HepG2 (cell line): ENCODE measurements around the gene QRICH2. TPM values are rescaled to one million over a fixed set of nuclear protein-coding genes. Genes with fewer than 3 reads are reported as not detected.

Source experiments
- CBX5 ChIP-seq: sonication (generic); formaldehyde crosslinking; IDR thresholded peaks from 2 replicates; pipeline ENCODE4 v1.4.0; 2020; ENCODE audit warnings: missing genetic modification reagents, borderline replicate concordance
- FOXA1 ChIP-seq, 2 experiments: fragments of 450-650 bp in 1 of 2; sonication (generic) in 1 of 2; formaldehyde crosslinking in 1 of 2; IDR thresholded peaks; 2 replicates each; pipeline versions ENCODE4 v1.4.0 to v1.6.1; 2016 to 2020; ENCODE audit warnings: missing genetic modification reagents in 1 of 2
- FOXO1 ChIP-seq: sonication (generic); formaldehyde crosslinking; IDR thresholded peaks from 2 replicates; pipeline ENCODE4 v1.4.0; 2020; ENCODE audit warnings: missing genetic modification reagents
- PAXIP1 ChIP-seq: sonication (generic); formaldehyde crosslinking; conservative IDR thresholded peaks from 2 replicates; pipeline ENCODE4 v1.4.0; 2020; ENCODE audit warnings: mild to moderate bottlenecking, missing genetic modification reagents, moderate library complexity
- RBFOX2 ChIP-seq: fragments of 200-400 bp; formaldehyde crosslinking; IDR thresholded peaks from 2 replicates; pipeline ENCODE4 v1.6.1; 2017; ENCODE audit warnings: low read depth, mild to moderate bottlenecking, low read length
- SIX1 ChIP-seq: sonication (generic); formaldehyde crosslinking; IDR thresholded peaks from 2 replicates; pipeline ENCODE4 v1.4.0; 2020; ENCODE audit warnings: missing genetic modification reagents, borderline replicate concordance
- SMYD3 ChIP-seq: sonication (generic); formaldehyde crosslinking; IDR thresholded peaks from 2 replicates; pipeline ENCODE4 v1.8.1; 2023; ENCODE audit warnings: mild to moderate bottlenecking, missing genetic modification reagents
- SOX13 ChIP-seq, 3 experiments: fragments of 450-650 bp in 1 of 3; sonication (generic) in 1 of 3; formaldehyde crosslinking in 1 of 3; IDR thresholded peaks in 2 of 3; conservative IDR thresholded peaks in 1 of 3; 2 replicates each; pipeline versions ENCODE4 v1.5.0 to v1.6.1; 2016 to 2020; ENCODE audit warnings: antibody characterized with exemption in 1 of 3, mild to moderate bottlenecking in 1 of 3, missing compliant biosample characterization in 1 of 3, missing genetic modification reagents in 1 of 3, moderate library complexity in 1 of 3
- ZBTB7B ChIP-seq: sonication (generic); formaldehyde crosslinking; IDR thresholded peaks from 2 replicates; pipeline ENCODE4 v1.4.0; 2020; ENCODE audit warnings: missing genetic modification reagents
- ZNF441 ChIP-seq: sonication (generic); formaldehyde crosslinking; IDR thresholded peaks from 2 replicates; pipeline ENCODE4 v1.7.0; 2021; ENCODE audit warnings: missing genetic modification reagents, borderline replicate concordance
- ZNF7 ChIP-seq: IDR thresholded peaks from 2 replicates; pipeline ENCODE4 v1.6.1; 2016; ENCODE audit warnings: missing biosample characterization, missing genetic modification reagents
- polyA plus RNA-seq, 8 experiments: library from polyadenylated mRNA; depleted of rRNA in 3 of 8; stranded (reverse) in 7 of 8; unstranded in 1 of 8; fragments of >200 nt; fragmentation: Illumina TruSeq in 4 of 8; extraction: Trizol in 4 of 8; gene quantifications; 2 replicates each; pipeline versions ENCODE4 v1.2.1 to v1.2.3, GENCODE V29; 2011 to 2016; ENCODE audit warnings: low read depth in 4 of 8, missing spikeins in 1 of 8, mixed read lengths in 1 of 8; ENCODE audit not compliant: insufficient read depth in 1 of 8
- total RNA-seq, 5 experiments: library from RNA; depleted of rRNA; stranded (reverse); fragments of >200 nt; fragmentation: Illumina TruSeq; extraction: Trizol; gene quantifications; 2 replicates each; pipeline ENCODE4 v1.2.3, GENCODE V29; 2016; ENCODE audit warnings: low read depth in 1 of 5
- TF ChIP-seq, protein P1 (sequence below): sonication (generic); formaldehyde crosslinking; IDR thresholded peaks from 2 replicates; pipeline ENCODE4 v1.5.1; 2020; ENCODE audit warnings: mild to moderate bottlenecking, missing genetic modification reagents, borderline replicate concordance
- TF ChIP-seq, protein P2 (sequence below): sonication (generic); formaldehyde crosslinking; IDR thresholded peaks from 2 replicates; pipeline ENCODE4 v1.8.1; 2023; ENCODE audit warnings: mild to moderate bottlenecking, missing genetic modification reagents
- TF ChIP-seq, protein P3 (sequence below): sonication (generic); formaldehyde crosslinking; IDR thresholded peaks from 2 replicates; pipeline ENCODE4 v1.4.0; 2020; ENCODE audit warnings: missing genetic modification reagents, mild to moderate bottlenecking, borderline replicate concordance

The QRICH2 gene
- total and polyA plus RNA-seq, 2 of the 13 experiments (the other 11 are each of a cell fraction or from before 2014, with no cell fraction given) = 3.7 to 5.7 TPM

DNA sequence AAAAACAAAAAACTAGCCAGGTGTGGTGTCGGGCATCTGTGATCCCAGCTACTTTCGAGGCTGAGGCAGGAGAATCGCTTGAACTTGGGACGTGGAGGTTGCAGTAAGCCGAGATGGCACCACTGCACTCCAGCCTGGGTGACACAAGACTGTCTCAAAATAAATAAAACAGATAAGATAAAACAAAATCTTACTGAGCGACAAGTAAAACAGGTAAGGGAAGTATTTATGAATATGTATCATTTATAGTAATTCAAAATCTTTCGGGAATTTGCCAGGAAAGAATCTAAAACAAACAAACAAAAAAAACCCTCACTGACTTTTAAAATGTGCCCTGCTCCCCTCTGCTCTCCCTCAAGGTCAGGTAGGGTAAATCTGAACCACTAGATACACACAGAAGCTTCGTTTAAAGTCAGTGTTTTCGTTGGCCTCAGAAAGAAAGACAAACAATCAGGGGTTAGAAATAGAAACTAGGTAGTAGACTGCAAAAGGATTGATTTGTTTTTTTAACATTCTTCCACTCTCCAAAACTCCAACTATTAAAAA, 43.5 kb upstream of the QRICH2 start (continued):
- TF ChIP-seq PAXIP1 (CRISPR knock-in tag) (peak; percentile 89), SOX13 (IDR thresholded peaks at IDR 0.05) (no peak), SOX13 (CRISPR knock-in tag; conservative IDR thresholded peaks at IDR 0.05 in 1 of 2, IDR thresholded peaks at IDR 0.05 in 1 of 2) (peak in 1 of 2 experiments; percentile 82; a peak in 2 of 4 replicates), CBX5 (0 out of 2 replicates have a peak, but pooled peaks have one; percentile 34), RBFOX2 (peak; percentile 61; the same call in 1 of the 2 replicates), ZNF7 (no peak), FOXO1 (CRISPR knock-in tag) (peak; percentile 77; the same call in 1 of the 2 replicates), ZNF441 (CRISPR knock-in tag) (0 out of 2 replicates have a peak, but pooled peaks have one; percentile 42), ZBTB7B (CRISPR knock-in tag) (peak; percentile 33; the same call in 1 of the 2 replicates), SMYD3 (CRISPR knock-in tag) (peak; percentile 11; the same call in 1 of the 2 replicates), FOXA1 (IDR thresholded peaks at IDR 0.05) (no peak), FOXA1 (CRISPR knock-in tag; IDR thresholded peaks at IDR 0.05) (peak; percentile 81), SIX1 (CRISPR knock-in tag) (no peak; the same call in 1 of the 2 replicates)
- TF ChIP-seq, protein P1, sequence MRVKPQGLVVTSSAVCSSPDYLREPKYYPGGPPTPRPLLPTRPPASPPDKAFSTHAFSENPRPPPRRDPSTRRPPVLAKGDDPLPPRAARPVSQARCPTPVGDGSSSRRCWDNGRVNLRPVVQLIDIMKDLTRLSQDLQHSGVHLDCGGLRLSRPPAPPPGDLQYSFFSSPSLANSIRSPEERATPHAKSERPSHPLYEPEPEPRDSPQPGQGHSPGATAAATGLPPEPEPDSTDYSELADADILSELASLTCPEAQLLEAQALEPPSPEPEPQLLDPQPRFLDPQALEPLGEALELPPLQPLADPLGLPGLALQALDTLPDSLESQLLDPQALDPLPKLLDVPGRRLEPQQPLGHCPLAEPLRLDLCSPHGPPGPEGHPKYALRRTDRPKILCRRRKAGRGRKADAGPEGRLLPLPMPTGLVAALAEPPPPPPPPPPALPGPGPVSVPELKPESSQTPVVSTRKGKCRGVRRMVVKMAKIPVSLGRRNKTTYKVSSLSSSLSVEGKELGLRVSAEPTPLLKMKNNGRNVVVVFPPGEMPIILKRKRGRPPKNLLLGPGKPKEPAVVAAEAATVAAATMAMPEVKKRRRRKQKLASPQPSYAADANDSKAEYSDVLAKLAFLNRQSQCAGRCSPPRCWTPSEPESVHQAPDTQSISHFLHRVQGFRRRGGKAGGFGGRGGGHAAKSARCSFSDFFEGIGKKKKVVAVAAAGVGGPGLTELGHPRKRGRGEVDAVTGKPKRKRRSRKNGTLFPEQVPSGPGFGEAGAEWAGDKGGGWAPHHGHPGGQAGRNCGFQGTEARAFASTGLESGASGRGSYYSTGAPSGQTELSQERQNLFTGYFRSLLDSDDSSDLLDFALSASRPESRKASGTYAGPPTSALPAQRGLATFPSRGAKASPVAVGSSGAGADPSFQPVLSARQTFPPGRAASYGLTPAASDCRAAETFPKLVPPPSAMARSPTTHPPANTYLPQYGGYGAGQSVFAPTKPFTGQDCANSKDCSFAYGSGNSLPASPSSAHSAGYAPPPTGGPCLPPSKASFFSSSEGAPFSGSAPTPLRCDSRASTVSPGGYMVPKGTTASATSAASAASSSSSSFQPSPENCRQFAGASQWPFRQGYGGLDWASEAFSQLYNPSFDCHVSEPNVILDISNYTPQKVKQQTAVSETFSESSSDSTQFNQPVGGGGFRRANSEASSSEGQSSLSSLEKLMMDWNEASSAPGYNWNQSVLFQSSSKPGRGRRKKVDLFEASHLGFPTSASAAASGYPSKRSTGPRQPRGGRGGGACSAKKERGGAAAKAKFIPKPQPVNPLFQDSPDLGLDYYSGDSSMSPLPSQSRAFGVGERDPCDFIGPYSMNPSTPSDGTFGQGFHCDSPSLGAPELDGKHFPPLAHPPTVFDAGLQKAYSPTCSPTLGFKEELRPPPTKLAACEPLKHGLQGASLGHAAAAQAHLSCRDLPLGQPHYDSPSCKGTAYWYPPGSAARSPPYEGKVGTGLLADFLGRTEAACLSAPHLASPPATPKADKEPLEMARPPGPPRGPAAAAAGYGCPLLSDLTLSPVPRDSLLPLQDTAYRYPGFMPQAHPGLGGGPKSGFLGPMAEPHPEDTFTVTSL = peak; percentile 76; the same call in 1 of the 2 replicates
- TF ChIP-seq, protein P2, sequence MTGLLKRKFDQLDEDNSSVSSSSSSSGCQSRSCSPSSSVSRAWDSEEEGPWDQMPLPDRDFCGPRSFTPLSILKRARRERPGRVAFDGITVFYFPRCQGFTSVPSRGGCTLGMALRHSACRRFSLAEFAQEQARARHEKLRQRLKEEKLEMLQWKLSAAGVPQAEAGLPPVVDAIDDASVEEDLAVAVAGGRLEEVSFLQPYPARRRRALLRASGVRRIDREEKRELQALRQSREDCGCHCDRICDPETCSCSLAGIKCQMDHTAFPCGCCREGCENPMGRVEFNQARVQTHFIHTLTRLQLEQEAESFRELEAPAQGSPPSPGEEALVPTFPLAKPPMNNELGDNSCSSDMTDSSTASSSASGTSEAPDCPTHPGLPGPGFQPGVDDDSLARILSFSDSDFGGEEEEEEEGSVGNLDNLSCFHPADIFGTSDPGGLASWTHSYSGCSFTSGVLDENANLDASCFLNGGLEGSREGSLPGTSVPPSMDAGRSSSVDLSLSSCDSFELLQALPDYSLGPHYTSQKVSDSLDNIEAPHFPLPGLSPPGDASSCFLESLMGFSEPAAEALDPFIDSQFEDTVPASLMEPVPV (CRISPR knock-in tag) = 0 out of 2 replicates have a peak, but pooled peaks have one; percentile 7
- TF ChIP-seq, protein P3, sequence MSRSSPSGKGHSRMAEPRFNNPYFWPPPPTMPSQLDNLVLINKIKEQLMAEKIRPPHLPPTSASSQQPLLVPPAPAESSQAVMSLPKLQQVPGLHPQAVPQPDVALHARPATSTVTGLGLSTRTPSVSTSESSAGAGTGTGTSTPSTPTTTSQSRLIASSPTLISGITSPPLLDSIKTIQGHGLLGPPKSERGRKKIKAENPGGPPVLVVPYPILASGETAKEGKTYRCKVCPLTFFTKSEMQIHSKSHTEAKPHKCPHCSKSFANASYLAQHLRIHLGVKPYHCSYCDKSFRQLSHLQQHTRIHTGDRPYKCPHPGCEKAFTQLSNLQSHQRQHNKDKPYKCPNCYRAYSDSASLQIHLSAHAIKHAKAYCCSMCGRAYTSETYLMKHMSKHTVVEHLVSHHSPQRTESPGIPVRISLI (CRISPR knock-in tag) = peak; percentile 82
